NCI-H2107 treated with DMSO at 0.1 percent for 48 hours (cell line): ENCODE data around the gene DPP10.
"Not testable (repeated sequence)": the region's sequence is repeated elsewhere in the genome, so short reads cannot be mapped to it uniquely, and the experiment has no call there.

Experiments used
- DNase-seq: peaks from one replicate; lab custom pipeline; 2025; ENCODE audit not compliant: unreplicated experiment; lab: John Stamatoyannopoulos, UW

The DPP10 gene

GRCh38 chr2:115389024-115389423 is 946.6 kb downstream of the DPP10 start:
- DNase-seq: no peak

- DNase-seq: no peak
These were observed 947.6 kb downstream of the DPP10 start for GRCh38 chr2:115389898-115390565.

- no peak for DNase-seq
These were observed 954.1 kb downstream of the DPP10 start for GRCh38 chr2:115396579-115396978.

GRCh38 chr2:115400940-115401339 is 958.5 kb downstream of the DPP10 start:
- DNase-seq: no peak

- DNase-seq: no peak
These were observed 970.1 kb downstream of the DPP10 start for GRCh38 chr2:115412501-115412900.

- DNase-seq: no peak
These were observed 971.4 kb downstream of the DPP10 start for GRCh38 chr2:115413791-115414190.

- DNase-seq: no peak
These were observed 972.0 kb downstream of the DPP10 start for GRCh38 chr2:115414466-115414865.

- DNase-seq: no peak
These were observed 979.7 kb downstream of the DPP10 start for GRCh38 chr2:115422004-115422634.

GRCh38 chr2:115427436-115427835 is 985.0 kb downstream of the DPP10 start:
- no peak for DNase-seq

- DNase-seq: not testable (repeated sequence)
These were observed 998.3 kb downstream of the DPP10 start for GRCh38 chr2:115440746-115441145.

- DNase-seq: no peak
These were observed 1001.2 kb downstream of the DPP10 start for GRCh38 chr2:115443539-115444185.

GRCh38 chr2:115460008-115460407 is 1017.6 kb downstream of the DPP10 start:
- DNase-seq: no peak

GRCh38 chr2:115480741-115481140 is 1038.3 kb downstream of the DPP10 start:
- DNase-seq: no peak

GRCh38 chr2:115481842-115482241 is 1039.4 kb downstream of the DPP10 start:
- DNase-seq: no peak

GRCh38 chr2:115483666-115484065 is 1041.2 kb downstream of the DPP10 start:
- DNase-seq: no peak

- DNase-seq: no peak
These were observed 1042.0 kb downstream of the DPP10 start for GRCh38 chr2:115484486-115484885.

- DNase-seq: no peak
These were observed 1042.5 kb downstream of the DPP10 start for GRCh38 chr2:115484983-115485382.

GRCh38 chr2:115491186-115491793 is 1048.8 kb downstream of the DPP10 start:
- no peak for DNase-seq

- DNase-seq: no peak
These were observed 1062.9 kb downstream of the DPP10 start for GRCh38 chr2:115505331-115505730.

GRCh38 chr2:115520727-115521126 is 1078.3 kb downstream of the DPP10 start:
- no peak for DNase-seq

GRCh38 chr2:115524452-115524851 is 1082.0 kb downstream of the DPP10 start:
- no peak for DNase-seq

- DNase-seq: no peak
These were observed 1087.2 kb downstream of the DPP10 start for GRCh38 chr2:115529627-115530026.
